ENCODE measurements around the gene SMIM34.

The SMIM34 gene

DNA sequence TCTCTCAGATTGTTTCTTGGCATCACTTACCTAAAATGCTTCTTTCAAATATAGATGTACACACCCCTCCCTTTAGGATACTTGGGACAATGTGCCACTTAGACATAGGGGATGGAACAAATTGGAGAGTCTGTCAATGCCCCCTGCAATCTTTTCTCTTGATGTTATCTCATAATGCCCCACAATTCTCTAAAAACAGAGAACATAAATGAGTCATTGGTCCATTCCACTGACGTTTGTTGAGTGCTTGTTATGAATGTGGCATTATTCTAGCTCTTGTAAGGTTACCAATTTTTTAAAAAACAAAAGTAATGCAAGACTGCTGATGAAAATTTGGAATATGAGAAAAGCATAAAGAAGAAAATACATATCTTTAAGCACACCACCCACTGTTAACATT lies 54.0 kb downstream of the SMIM34 start:
- no peak for DNase-seq

All from hematopoietic multipotent progenitor cell treated with erythropoietin and hydrocortisone succinate and interleukin-3 and kit ligand, for 8 days (in vitro differentiated cells).